ENCODE measurements around the gene SH2D3A.
"Not testable (repeated sequence)": the region's sequence is repeated elsewhere in the genome, so short reads cannot be mapped to it uniquely, and the experiment has no call there.

SH2D3A gene

DNA sequence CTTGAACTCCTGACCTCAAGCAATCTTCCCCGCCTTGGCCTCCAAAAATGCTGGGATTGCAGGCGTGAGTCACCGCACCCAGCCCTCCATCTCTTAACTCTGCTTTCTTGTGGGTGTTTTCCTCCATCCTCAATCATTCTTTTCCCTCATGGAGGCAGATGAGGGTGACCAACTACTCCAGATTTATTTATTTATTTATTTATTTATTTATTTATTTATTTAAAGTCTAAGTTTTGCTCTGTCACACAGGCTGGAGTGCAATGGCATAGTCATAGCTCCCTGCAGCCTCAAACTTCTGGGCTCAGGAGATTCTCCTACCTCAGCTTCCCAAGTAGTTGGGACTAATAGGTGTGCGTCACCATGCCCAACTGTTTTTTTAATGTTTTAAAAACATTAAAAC, 20.2 kb upstream of the SH2D3A start:
- DNase-seq: no peak

DNA sequence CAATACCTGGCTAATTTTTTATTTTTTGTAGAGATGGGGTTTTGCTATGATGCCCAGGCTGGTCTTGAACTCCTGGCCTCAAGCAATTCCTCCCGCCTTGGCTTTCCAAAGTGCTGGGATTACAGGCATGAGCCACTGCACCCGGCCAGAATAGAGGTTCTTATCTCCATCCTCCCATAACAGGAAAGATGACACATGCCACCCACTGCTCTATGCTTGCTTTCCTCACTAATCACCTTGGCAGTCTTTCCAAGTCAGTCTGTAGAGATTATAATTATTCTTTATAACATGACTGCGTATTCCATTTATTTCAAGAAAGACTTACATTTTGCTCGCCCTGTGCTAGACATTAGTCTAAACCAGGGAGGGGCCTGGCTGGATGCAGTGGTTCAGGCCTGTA, 12.0 kb upstream of the SH2D3A start:
- DNase-seq: no peak

GRCh38 chr19:6778386-6778785, 11.2 kb upstream of the SH2D3A start:
- DNase-seq: no peak

- DNase-seq: no peak
These were observed 10.2 kb upstream of the SH2D3A start for GRCh38 chr19:6777434-6777833.

- DNase-seq: no peak
These were observed 9.8 kb upstream of the SH2D3A start for GRCh38 chr19:6776999-6777398.

GRCh38 chr19:6776045-6776444, 8.8 kb upstream of the SH2D3A start:
- not testable (repeated sequence) for DNase-seq

DNA sequence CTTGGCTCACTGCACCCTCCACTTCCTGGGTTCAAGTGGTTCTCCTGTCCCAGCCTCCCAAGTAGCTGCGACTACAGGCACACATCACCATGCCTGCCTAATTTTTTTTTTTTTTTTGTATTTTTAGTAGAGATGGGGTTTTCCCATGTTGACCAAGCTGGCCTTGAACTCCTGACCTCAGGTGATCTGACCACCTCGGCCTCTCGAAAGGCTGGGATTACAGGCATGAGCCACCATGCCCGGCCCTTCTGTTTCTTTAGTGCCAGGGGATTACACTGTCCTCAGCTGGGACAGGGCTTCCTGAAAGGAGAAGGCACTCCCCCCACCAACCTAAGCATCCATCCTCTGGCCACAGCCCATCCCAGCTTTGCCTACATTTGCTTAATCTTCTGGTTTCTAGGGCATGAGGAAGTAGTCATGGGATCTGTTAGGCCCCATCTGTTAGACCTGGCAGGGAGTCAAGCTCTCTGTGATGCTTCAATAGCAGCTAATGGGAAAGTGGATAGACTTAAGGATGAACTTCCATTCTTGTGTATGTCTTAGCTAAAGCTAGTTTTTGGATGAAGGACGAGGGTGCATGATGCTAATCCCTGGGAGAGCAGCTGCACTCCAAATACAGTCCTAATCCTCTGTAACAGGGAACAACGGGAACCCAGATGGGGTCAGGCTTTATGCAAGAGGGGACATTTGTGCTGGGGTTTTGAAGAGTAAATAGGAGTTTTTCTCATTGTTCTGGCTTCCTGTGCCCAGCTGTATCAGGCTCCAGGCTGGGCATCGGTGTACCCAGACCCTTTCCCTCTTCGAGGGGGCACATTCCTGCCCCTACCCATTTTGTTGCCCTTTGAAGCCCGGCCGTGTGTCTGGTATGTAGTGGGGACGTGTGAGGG, 7.8 kb upstream of the SH2D3A start:
- no peak for DNase-seq

DNA sequence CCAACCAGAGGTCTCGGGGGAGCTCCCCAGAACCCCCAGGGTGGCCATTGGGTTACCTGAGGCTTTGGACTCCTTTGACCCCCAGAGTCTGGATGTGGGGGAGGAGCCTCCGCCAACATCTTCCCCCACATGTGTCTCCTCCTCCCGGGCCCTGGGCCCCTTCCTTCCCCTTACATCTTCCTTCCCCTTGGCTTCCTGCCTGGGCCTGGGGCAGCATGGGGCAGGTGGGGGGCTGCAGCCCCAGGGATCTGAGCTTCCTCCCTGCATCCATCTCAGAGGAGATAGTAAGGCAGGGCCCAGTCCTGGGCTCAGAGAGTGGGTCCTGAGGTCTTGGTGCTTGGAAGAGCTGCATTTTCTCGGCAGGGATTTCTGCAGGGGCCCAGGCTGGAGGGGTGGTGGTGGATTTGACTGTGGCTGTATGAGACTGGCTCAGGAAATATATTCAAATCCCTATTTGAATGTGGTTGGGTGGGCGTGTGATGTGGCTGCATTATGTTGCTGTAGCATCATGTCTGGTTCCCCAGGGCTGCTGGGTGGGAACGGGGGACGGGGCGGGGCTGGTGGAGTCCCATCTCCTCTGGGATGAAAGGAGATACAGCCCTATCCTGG, 6.2 kb upstream of the SH2D3A start:
- DNase-seq: no peak

- DNase-seq: no peak
These were observed 5.7 kb upstream of the SH2D3A start for GRCh38 chr19:6772866-6773322.

DNA sequence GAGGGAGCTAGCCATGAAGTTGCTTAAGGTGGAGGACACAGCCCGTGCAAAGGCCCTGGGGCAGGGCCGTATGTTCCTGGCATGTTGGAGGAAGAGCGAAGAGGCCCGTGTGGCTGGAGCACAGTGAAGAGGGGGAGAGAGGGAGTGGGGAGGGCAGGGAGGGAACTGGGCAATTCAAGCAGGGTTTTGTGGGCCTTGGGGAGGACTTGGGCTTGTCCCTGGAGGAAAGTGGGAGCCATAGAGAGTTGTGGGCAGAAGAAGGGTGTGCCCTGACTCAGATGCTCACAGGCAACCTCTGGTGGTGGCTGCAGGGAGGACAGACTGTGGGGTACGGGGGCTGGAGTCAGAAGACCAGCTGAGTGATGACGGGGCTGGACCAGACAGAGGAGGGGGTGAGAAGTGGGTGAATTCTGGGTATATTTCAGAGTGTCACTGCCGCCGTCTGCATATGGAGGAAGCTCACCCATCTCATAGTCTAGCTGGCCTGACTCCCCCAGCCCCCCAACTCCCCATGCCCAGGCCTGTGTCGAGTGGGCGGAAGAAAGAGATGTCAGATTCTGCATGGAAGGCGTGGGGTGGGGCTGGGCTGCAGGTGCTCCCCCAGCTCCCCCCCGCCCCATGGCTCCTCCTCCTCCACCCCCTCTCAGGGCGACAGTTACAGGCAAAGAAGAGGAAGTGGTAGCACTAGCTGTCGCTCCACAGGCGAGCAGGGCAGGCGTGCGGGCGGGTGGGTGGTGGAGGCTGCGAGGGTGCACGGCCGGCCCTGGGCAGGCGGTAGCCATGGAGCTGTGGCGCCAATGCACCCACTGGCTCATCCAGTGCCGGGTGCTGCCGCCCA, 5.0 kb upstream of the SH2D3A start, which contains the start of gene VAV1:
Gene VAV1, plus strand, starts transcription at position 681 of the 838 bp plus-strand sequence. Its CDS starts 100 bp downstream, at position 781.
- peak; percentile 78 for DNase-seq

GRCh38 chr19:6771648-6772027, 4.4 kb upstream of the SH2D3A start:
- DNase-seq: not testable (repeated sequence)

- no peak for DNase-seq
These were observed 1.9 kb upstream of the SH2D3A start for GRCh38 chr19:6769006-6769619.

- DNase-seq: no peak
These were observed 1.1 kb upstream of the SH2D3A start for GRCh38 chr19:6768236-6768785.

DNA sequence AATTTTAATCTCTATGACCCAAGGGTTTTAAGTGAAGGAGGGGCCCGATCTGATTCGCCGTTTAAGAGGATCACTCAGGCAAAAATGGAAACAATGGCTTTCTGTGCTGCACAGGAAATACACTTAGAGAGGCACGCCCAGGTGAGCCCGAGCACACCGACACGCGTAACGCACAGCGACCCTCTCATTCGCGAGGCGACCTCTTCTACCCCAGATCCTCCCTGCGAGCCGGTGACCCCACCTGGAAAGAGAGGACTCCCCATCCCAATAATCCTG, 216 bp downstream of the SH2D3A start:
- DNase-seq: no peak

GRCh38 chr19:6766357-6767080, 716 bp downstream of the SH2D3A start:
- DNase-seq: no peak

DNA sequence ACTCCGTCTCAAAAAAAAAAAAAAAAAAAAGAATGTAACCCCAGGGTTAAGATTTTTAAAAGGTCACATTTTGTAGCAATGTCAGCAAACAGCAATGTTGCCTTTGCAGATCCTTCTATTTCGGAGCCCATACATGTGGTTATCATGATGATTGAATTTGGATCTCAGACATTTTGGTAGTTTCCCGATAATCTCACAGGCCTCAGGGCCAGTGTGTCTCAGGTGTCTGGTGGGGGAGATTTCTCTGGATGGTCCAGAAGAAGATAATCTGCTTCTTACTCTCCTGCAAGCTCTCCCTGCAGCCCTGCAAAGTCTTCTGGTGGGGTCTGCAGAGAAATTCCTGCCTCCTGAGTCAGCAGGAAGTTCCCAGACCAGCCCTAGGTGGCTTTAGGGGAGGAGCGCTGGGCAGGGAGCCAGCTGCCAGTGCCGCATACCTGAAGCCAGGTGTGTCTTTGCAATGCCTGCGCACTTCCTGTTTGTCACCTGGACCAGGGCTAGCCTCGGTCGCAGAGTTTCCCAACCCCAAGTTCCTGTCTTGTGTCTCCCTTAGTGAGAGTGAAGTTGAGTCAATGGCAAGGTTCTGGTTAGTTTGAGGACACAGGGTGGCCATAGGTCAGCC, 1.4 kb downstream of the SH2D3A start:
- DNase-seq: no peak

DNA sequence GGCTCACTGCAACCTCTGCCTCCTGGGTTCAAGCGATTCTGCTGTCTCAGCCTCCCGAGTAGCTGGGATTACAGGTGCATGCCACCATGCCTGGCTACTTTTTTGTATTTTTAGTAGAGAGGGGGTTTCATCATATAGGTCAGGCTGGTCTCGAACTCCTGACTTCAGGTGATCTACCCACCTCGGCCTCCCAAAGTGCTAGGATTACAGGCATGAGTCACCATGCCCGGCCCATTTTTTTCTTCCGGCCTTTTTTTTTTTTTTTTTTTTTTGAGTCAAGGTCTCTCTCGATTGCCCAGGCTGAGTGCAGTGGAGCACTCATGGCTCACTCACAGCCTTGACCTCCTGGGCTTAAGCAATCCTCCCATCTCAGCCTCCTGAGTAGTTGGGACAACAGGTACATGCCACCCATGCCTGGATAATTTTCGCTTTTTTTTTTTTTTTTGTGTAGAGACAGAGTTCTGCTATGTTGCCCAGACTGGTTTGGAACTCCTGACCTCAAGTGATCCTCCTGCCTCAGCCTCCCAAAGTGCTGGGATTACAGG, 4.9 kb downstream of the SH2D3A start:
- not testable (repeated sequence) for DNase-seq

DNA sequence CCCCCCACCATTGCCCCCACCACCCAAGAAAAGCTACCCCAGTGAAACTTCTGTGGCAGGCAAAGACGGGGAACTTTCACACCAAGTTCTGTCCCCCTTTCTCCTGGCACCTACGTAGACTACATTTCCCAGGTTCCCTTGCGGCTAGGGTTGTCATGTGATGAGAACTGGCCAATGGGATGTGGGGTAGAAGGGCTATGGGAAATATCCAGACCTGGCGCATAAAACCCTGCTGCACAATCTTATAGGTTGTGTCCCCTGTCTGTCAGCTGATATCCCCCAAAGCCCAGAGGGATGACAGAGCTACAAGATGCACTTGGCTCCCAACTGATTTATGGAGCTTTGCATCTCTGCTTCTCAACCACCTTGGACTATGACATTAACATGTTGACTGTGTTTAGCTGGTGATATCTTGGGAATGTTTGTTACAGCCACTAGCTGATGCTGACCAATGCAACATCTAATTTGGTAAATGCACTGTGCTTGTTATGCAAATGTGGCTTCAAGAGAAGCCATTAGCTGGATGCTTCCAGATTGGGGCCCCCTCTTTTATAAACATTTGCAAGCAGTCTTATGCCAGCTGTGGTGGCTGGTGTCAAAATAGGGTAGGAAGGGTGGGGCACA, 6.1 kb downstream of the SH2D3A start:
- no peak for DNase-seq

DNA sequence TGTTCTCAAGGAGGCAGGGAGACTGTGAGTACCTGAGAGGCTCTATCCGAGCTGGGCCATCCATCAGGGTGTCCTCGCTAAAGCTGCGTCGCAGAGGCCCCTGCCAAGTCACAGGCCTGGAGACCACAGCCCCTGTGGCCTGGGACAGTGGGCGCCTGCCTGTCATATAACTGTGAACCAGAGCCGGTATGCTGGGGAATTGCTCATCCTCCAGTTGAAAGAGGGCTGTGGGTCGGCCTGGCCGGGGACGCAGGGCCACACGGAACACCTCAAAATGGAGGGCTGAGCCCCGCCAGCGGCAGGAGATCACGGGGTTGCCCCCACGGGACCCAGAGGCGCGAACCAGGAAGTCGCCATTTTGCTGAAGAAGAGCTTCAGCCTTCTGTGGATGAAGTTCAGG, 6.6 kb downstream of the SH2D3A start:
- DNase-seq: no peak

GRCh38 chr19:6754653-6755463, 12.4 kb downstream of the SH2D3A start:
- DNase-seq: no peak

Data from activated T-cell treated with anti-CD3 and anti-CD28 coated beads for 4 hours (primary cell).